ENCODE measurements around the gene IL4I1. TPM values are rescaled to one million over a fixed set of nuclear protein-coding genes. Genes with fewer than 3 reads are reported as not detected.

Gene IL4I1
- total RNA-seq, 1 experiment from 2014 or later: 1.5 TPM

DNA sequence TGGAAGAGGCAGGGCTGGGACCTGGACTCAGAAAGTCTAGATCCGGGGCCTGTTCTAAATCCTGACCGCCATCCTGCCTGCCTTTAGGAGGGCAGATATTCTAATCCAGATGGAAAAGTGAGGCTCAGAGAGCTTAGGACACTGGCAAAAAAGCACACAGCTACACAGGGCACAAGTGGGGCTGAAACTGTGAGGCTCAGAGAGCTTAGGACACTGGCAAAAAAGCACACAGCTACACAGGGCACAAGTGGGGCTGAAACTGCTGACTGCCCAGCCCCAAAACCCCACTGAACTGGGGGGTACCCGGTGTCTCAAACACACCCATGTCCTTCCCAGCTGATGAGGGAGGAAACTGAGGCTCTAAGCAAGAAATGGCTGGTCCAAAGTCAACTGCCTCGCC lies 21.5 kb downstream of the IL4I1 start:
- Histone ChIP-seq H3K9me3 (ENCODE audit: control insufficient read depth, insufficient read depth, low read depth, low read length) (no peaks in the 10 kb centered on the region), H3K4me3 (ENCODE audit: low read depth in 2 of 2, low read length in 2 of 2) (peak overlapping the region; percentile 89 to 93), H3K27me3 (ENCODE audit: control insufficient read depth, insufficient read depth, low read length) (no peaks in the 10 kb centered on the region), H3K36me3 (ENCODE audit: control insufficient read depth, insufficient read depth, low read length) (peaks cover 5% of the 10 kb centered on the region; the same call in 1 of the 2 replicates), H3K4me1 (ENCODE audit: control insufficient read depth, insufficient read depth, low read length) (peaks cover 27% of the 10 kb centered on the region), H3K27ac (ENCODE audit: low read length) (peak overlapping the region; percentile 98)
- BruUV-seq (replicated peaks): no TSS peak
- no peak for ATAC-seq
- no peak for DNase-seq (ENCODE audit: low read depth, low spot score)
- intact Hi-C loops (cut with micrococcal nuclease; ENCODE audit: unreplicated experiment) (no loop called here), in situ Hi-C loops (cut with HindIII; ENCODE audit: low pct_unique_long_range_greater_than_20kb, low sequenced_read_pairs) (no loop called here)
- ChIA-PET POLR2A (interaction anchor here (0.6 kb wide), 1 partner anchor 32 kb away, joined by 6 read pairs; no protein-coding TSS in a partner anchor), CTCF (no interaction called here)
- TF ChIP-seq, protein P1, sequence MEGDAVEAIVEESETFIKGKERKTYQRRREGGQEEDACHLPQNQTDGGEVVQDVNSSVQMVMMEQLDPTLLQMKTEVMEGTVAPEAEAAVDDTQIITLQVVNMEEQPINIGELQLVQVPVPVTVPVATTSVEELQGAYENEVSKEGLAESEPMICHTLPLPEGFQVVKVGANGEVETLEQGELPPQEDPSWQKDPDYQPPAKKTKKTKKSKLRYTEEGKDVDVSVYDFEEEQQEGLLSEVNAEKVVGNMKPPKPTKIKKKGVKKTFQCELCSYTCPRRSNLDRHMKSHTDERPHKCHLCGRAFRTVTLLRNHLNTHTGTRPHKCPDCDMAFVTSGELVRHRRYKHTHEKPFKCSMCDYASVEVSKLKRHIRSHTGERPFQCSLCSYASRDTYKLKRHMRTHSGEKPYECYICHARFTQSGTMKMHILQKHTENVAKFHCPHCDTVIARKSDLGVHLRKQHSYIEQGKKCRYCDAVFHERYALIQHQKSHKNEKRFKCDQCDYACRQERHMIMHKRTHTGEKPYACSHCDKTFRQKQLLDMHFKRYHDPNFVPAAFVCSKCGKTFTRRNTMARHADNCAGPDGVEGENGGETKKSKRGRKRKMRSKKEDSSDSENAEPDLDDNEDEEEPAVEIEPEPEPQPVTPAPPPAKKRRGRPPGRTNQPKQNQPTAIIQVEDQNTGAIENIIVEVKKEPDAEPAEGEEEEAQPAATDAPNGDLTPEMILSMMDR (IDR thresholded peaks at IDR 0.05): no peak
- TF ChIP-seq POLR2AphosphoS5 (IDR thresholded peaks at IDR 0.05; ENCODE audit: low read depth, low read length): no peak

DNA sequence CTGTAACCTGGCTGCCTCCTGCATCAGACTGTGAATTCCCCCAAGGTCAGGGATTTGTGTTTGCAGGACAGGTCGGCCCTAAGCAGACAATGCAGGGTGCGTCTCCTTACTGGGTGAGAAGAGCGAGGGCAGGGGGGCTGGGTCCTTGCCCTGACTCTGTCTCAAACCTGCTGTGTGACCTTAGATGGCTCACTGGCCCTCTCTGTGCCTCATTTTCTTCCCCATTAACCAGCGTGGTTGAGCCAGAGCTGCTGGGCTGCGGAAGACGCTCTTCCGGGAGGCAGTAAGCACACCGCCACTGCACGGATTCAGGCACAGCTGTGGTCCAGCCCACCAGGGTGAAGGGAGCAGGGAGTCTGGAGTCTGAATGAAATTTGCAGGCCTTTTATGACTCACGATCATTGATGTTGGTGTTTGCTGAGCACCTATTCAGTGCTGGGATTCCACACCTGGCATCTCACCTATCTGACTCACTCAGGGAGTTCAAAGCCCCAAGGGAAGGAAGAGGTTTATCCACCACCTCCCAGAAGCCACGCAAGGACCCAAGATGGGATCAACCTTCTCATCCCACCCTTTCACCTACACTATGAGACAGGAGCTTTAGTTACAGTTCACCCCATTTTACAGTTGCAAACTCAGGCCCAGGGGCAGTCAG lies 22.1 kb downstream of the IL4I1 start:
- no TSS peak for BruUV-seq (replicated peaks)
- Histone ChIP-seq H3K4me1 (ENCODE audit: control insufficient read depth, insufficient read depth, low read length) (peaks cover 29% of the 10 kb centered on the region), H3K27me3 (ENCODE audit: control insufficient read depth, insufficient read depth, low read length) (no peaks in the 10 kb centered on the region), H3K27ac (ENCODE audit: low read length) (peak overlapping the region; percentile 98), H3K4me3 (ENCODE audit: low read depth in 2 of 2, low read length in 2 of 2) (peak overlapping the region; percentile 89 to 93), H3K36me3 (ENCODE audit: control insufficient read depth, insufficient read depth, low read length) (peaks cover 5% of the 10 kb centered on the region; the same call in 1 of the 2 replicates), H3K9me3 (ENCODE audit: control insufficient read depth, insufficient read depth, low read depth, low read length) (no peaks in the 10 kb centered on the region)
- in situ Hi-C loops (cut with HindIII; ENCODE audit: low pct_unique_long_range_greater_than_20kb, low sequenced_read_pairs) (no loop called here), intact Hi-C loops (cut with micrococcal nuclease; ENCODE audit: unreplicated experiment) (no loop called here)
- CTCF ChIA-PET: no interaction called here
- POLR2A ChIA-PET: interaction anchor here (0.6 kb wide), 1 partner anchor 32 kb away, joined by 6 read pairs; no protein-coding TSS in a partner anchor
- ATAC-seq (no peak), DNase-seq (ENCODE audit: low read depth, low spot score) (no peak)
- no peak for TF ChIP-seq POLR2AphosphoS5 (IDR thresholded peaks at IDR 0.05; ENCODE audit: low read depth, low read length)
- TF ChIP-seq TCF7L2 (IDR thresholded peaks at IDR 0.05; ENCODE audit: low read depth, low read length): no peak
- TF ChIP-seq, protein P1 (IDR thresholded peaks at IDR 0.05): no peak
- TF ChIP-seq, protein P2, sequence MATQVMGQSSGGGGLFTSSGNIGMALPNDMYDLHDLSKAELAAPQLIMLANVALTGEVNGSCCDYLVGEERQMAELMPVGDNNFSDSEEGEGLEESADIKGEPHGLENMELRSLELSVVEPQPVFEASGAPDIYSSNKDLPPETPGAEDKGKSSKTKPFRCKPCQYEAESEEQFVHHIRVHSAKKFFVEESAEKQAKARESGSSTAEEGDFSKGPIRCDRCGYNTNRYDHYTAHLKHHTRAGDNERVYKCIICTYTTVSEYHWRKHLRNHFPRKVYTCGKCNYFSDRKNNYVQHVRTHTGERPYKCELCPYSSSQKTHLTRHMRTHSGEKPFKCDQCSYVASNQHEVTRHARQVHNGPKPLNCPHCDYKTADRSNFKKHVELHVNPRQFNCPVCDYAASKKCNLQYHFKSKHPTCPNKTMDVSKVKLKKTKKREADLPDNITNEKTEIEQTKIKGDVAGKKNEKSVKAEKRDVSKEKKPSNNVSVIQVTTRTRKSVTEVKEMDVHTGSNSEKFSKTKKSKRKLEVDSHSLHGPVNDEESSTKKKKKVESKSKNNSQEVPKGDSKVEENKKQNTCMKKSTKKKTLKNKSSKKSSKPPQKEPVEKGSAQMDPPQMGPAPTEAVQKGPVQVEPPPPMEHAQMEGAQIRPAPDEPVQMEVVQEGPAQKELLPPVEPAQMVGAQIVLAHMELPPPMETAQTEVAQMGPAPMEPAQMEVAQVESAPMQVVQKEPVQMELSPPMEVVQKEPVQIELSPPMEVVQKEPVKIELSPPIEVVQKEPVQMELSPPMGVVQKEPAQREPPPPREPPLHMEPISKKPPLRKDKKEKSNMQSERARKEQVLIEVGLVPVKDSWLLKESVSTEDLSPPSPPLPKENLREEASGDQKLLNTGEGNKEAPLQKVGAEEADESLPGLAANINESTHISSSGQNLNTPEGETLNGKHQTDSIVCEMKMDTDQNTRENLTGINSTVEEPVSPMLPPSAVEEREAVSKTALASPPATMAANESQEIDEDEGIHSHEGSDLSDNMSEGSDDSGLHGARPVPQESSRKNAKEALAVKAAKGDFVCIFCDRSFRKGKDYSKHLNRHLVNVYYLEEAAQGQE (IDR thresholded peaks at IDR 0.05; ENCODE audit: insufficient read depth in 1 of 2, low read depth in 2 of 2, low read length in 1 of 2): no peak
- TF ChIP-seq SIN3A (IDR thresholded peaks at IDR 0.05; ENCODE audit: borderline replicate concordance, insufficient read depth, low read depth, low read length): no peak

All from Panc1 (cell line).